Lower lobe of right lung (tissue), 2 donors: ENCODE data around the gene L3HYPDH. TPM values are rescaled to one million over a fixed set of nuclear protein-coding genes. Genes with fewer than 3 reads are reported as not detected.
A peak's percentile ranks its signal among the peaks of the same experiment; 100 is the strongest.

ENCODE experiments used
- ATAC-seq, 2 donors: fragments of 200-7000 bp; cut with Tn5 transposase; one replicate each; pipeline ENCODE4 v1.9.1; 2020 to 2022; ENCODE audit warnings: mild to moderate bottlenecking in 2 of 2, moderate library complexity in 2 of 2
- DNase-seq: peaks from one replicate; pipeline ENCODE4 v3.0.0-alpha.2; 2020
- H3K27ac ChIP-seq: fragments of 200-600 bp; one replicate; pipeline ENCODE4 v1.8.0; 2022
- H3K27me3 ChIP-seq: fragments of 200-600 bp; one replicate; pipeline ENCODE4 v1.8.0; 2022; ENCODE audit warnings: low read depth
- H3K36me3 ChIP-seq: fragments of 200-600 bp; one replicate; pipeline ENCODE4 v1.8.0; 2022; ENCODE audit warnings: mild to moderate bottlenecking
- H3K4me1 ChIP-seq: fragments of 200-600 bp; one replicate; pipeline ENCODE4 v1.8.0; 2022
- H3K4me3 ChIP-seq: fragments of 200-600 bp; one replicate; pipeline ENCODE4 v1.8.0; 2022; ENCODE audit warnings: mild to moderate bottlenecking
- H3K9me3 ChIP-seq: fragments of 200-600 bp; one replicate; pipeline ENCODE4 v1.8.0; 2022
- intact Hi-C: fragments of 100-400 bp; cut with DNase I; formaldehyde crosslinking; loops from one replicate; pipeline ENCODE4 v1.11.0; 2022
- total RNA-seq: library from RNA; stranded (reverse); fragmentation: NEBNext Ultra II Directional; extraction: Animal tissue kit (Norgen Biotek cat#: 25700); gene quantifications from one replicate; pipeline ENCODE4 v1.2.1, GENCODE V29; 2021
- TF ChIP-seq, protein P1 (sequence below): fragments of 200-600 bp; IDR thresholded peaks from one replicate; pipeline ENCODE4 v1.8.0; 2022; ENCODE audit warnings: antibody characterized with exemption, mild to moderate bottlenecking
- donor health status: DM: no; HTN: yes; CAD: no; lungs with severe emphysema.

Gene L3HYPDH
- total RNA-seq, 1 donor from 2014 or later = 17.9 TPM

GRCh38 chr14:59484639-59485175 lies 499 bp upstream of the L3HYPDH start:
- DNase-seq (no peak), ATAC-seq (peak; percentile 65 to 72)
- Histone ChIP-seq H3K36me3 (peaks cover 23% of the 10 kb centered on the region), H3K27ac (peak overlapping the region; percentile 95), H3K27me3 (no peaks in the 10 kb centered on the region), H3K9me3 (no peaks in the 10 kb centered on the region), H3K4me1 (peaks cover 57% of the 10 kb centered on the region), H3K4me3 (peak overlapping the region; percentile 79)
- intact Hi-C loops = no loop called here
- TF ChIP-seq, protein P1, sequence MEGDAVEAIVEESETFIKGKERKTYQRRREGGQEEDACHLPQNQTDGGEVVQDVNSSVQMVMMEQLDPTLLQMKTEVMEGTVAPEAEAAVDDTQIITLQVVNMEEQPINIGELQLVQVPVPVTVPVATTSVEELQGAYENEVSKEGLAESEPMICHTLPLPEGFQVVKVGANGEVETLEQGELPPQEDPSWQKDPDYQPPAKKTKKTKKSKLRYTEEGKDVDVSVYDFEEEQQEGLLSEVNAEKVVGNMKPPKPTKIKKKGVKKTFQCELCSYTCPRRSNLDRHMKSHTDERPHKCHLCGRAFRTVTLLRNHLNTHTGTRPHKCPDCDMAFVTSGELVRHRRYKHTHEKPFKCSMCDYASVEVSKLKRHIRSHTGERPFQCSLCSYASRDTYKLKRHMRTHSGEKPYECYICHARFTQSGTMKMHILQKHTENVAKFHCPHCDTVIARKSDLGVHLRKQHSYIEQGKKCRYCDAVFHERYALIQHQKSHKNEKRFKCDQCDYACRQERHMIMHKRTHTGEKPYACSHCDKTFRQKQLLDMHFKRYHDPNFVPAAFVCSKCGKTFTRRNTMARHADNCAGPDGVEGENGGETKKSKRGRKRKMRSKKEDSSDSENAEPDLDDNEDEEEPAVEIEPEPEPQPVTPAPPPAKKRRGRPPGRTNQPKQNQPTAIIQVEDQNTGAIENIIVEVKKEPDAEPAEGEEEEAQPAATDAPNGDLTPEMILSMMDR = no peak

DNA sequence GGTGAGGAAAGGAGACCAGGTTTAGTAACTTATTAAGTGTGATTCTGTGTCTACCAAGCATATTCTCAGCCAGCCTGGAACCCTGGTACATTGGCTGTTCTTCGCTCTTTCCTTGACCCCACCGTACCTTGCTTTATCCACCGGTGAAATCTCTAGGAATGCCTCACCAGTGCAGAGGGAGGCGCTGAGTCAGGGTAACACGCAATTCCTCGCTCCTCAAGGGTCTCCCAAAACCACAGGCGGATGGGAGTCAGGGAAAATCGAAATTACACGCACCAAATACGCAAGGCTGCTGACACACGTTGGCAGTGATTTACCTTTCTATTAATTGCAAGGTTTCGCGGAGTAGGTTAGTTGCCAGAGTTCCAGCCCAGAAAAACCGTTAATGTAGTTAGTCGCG lies 845 bp downstream of the L3HYPDH start:
- Histone ChIP-seq H3K4me1 (peaks cover 50% of the 10 kb centered on the region), H3K4me3 (peak overlapping the region; percentile 79), H3K9me3 (no peaks in the 10 kb centered on the region), H3K27me3 (no peaks in the 10 kb centered on the region), H3K36me3 (peaks cover 16% of the 10 kb centered on the region), H3K27ac (peak overlapping the region; percentile 95)
- intact Hi-C loops = no loop called here
- peak in 1 of 2 donors; percentile 20 for ATAC-seq
- DNase-seq = no peak
- TF ChIP-seq, protein P1 = no peak

GRCh38 chr14:59482541-59483331 lies 1.5 kb downstream of the L3HYPDH start:
- H3K27ac ChIP-seq = peak overlapping the region; percentile 95

GRCh38 chr14:59481871-59482540 lies 2.2 kb downstream of the L3HYPDH start:
- no peak for DNase-seq
- Histone ChIP-seq H3K9me3 (no peaks in the 10 kb centered on the region), H3K36me3 (peaks cover 9% of the 10 kb centered on the region), H3K27me3 (no peaks in the 10 kb centered on the region), H3K4me1 (peaks cover 48% of the 10 kb centered on the region), H3K4me3 (peak overlapping the region; percentile 79), H3K27ac (peak overlapping the region; percentile 95)
- intact Hi-C loops = no loop called here
- no peak for ATAC-seq
- TF ChIP-seq, protein P1 = no peak

More at GRCh38 chr14:59482541-59483331, 1.5 kb downstream of the L3HYPDH start:
- DNase-seq (no peak), ATAC-seq (no peak)
- Histone ChIP-seq H3K36me3 (peaks cover 10% of the 10 kb centered on the region), H3K27me3 (no peaks in the 10 kb centered on the region), H3K4me3 (peak overlapping the region; percentile 79), H3K4me1 (peaks cover 49% of the 10 kb centered on the region), H3K9me3 (no peaks in the 10 kb centered on the region)
- intact Hi-C loops = no loop called here
- TF ChIP-seq, protein P1 = no peak

DNA sequence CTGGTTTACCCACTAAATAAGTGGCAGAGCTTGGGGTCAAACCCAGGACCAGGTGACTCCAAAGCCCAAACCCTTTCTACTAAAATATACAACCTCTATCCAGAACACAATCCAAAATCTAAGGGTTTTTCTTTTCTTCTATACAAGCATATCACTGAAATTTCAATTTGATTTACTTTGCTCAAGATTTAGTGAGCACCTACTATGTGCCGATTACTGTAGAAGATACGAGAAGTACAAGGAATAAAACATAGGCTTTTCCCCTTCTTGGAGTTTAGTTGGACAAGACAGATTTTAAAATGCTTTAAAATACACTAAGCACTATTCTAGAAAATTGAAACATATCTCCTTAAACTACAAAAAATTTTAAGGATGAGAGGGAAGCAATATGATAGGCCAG lies 2.8 kb downstream of the L3HYPDH start:
- DNase-seq (no peak), ATAC-seq (no peak)
- Histone ChIP-seq H3K4me3 (no peak overlapping the region), H3K4me1 (peaks cover 42% of the 10 kb centered on the region), H3K36me3 (peaks cover 15% of the 10 kb centered on the region), H3K27ac (no peak overlapping the region), H3K27me3 (no peaks in the 10 kb centered on the region), H3K9me3 (no peaks in the 10 kb centered on the region)
- intact Hi-C loops = no loop called here
- TF ChIP-seq, protein P1 = no peak
